ENCODE data around the gene DCAF8L2.
"Not testable (repeated sequence)": the region's sequence is repeated elsewhere in the genome, so short reads cannot be mapped to it uniquely, and the experiment has no call there.

The DCAF8L2 gene

GRCh38 chrX:27679281-27679680 lies 89.1 kb downstream of the DCAF8L2 start:
- no peak for DNase-seq (ENCODE audit: low read depth)

DNA sequence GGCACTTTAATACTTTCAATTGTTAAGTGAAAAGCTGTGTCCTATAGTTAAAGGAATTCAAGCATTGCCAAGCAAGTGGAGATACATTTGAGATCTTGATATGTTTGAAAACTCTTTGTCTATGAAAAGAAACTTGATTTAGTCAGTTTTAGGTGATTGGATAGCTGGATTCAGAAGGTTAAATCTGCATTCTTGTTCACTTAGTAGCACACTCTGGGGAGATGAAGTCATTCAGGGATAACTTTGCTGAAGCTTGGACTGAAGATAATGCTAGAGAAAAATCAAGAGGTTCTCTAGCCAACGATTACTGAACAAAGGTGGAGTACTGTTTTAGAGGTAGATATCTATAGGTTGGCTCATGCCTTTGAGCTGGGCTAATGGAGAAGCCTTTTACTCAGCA lies 90.6 kb downstream of the DCAF8L2 start:
- no peak for DNase-seq (ENCODE audit: low read depth)

GRCh38 chrX:27683566-27684208 lies 93.5 kb downstream of the DCAF8L2 start:
- not testable (repeated sequence) for DNase-seq (ENCODE audit: low read depth)

DNA sequence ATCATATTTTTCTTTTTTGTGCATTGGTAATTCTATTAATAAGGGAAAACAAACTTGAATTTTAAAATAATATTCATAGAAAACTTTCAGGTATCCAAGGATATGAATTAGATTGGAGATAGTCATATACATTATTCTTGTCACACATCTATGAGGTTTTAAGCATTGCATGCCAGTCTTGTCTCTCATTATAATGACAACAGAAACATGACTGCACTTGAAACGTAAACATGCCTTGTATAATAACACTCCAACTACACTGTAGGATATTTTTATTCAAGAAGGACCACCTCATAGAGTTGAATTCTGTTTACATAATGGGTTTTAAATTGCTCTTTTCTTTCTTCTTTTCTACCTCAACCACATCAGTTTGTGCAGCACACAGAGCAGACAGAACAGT lies 104.5 kb downstream of the DCAF8L2 start:
- DNase-seq (ENCODE audit: low read depth), result no peak

DNA sequence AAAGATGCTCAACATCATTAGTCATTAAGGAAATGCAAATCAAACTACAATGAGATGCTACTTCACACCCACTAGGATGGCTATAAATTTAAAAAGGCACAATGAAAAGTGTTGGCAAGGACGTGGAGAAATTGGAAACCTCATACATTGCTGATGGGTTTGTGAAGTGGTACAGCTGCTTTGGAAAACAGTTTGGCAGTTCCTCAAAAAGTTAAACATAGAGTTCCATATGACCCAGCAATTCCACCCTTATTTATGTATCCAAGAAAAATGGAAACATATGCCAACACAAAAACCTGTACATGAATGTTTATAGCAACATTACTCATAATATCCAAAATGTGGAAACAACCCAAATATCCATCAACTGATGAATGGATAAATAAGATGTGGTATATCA lies 116.4 kb downstream of the DCAF8L2 start:
- no peak for DNase-seq (ENCODE audit: low read depth)

- no peak for DNase-seq (ENCODE audit: low read depth)
Measured at GRCh38 chrX:27715610-27716009, 125.5 kb downstream of the DCAF8L2 start.

DNA sequence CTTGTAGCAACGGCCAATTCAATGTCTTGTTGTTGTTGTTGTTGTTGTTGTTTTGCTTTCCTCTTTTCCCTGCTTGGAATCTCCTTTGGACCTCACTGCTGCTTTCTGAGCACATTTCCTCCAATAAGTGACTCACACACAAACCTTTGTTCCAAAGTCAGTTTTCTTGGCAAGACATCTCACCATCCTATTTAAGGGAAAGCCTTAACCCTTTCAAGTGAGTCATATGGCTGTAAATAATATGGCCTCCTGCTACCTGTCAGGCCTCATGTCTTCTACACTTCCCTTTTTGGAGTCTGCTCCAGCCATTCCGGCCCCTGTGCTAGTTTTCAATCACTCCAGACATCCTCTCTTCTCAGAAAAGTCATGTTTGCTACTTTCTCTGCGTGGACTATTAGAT lies 138.1 kb downstream of the DCAF8L2 start:
- DNase-seq (ENCODE audit: low read depth), result no peak

DNA sequence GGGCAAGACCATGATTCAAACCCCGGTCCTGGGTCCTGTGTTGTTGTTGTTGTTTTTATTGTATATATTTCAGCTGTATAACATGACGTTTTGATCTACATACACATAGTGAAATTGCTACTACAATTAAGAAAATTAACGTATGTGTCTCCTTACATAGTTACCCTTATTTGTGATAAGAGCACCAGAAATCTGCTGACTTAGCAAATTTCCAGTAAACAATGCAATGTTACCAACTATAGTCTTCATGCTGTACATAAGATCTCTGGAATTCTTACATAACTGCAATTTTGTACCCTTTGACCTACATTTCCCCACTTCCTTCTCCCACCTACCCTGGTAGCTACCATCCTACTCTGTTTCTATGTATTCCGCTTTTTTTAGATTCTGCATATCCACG lies 141.8 kb downstream of the DCAF8L2 start:
- DNase-seq (ENCODE audit: low read depth), result no peak

DNA sequence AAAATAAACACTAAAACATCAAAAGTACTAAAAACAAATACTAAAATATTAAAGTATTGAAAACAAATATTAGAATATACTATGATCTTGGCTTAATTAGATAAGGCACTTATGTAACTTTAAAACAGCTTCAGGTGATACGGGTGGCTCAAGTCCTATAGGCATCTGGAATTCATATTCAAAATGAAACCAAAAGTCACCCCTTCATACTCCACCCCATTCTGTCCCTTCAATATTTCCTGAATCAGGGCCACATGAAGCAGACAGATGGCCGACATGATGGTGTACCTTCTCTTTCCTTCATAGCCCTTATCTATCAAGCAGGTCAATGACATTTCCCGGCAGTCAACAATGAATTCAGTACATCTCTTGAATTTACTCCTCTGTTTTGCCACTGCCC lies 145.8 kb downstream of the DCAF8L2 start:
- DNase-seq (ENCODE audit: low read depth), result no peak

DNA sequence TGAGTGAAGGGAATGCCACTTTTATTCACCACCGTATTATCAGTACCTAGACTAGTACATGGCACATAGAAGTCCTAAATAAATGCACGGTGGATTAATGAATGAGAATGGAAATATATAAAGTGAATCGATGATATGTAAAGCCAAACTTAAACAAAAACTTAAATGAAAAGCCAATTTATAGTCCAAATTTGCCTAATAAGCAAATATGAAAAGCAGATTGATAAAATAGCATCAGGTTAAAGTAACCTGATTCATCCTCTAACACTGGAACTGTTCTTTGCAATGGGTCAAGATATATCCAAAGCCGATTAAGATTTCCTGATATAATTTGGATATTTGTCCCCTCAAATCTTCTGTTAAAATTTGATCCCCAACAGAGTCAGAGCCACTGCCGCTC lies 150.8 kb downstream of the DCAF8L2 start:
- DNase-seq (ENCODE audit: low read depth), result no peak

DNA sequence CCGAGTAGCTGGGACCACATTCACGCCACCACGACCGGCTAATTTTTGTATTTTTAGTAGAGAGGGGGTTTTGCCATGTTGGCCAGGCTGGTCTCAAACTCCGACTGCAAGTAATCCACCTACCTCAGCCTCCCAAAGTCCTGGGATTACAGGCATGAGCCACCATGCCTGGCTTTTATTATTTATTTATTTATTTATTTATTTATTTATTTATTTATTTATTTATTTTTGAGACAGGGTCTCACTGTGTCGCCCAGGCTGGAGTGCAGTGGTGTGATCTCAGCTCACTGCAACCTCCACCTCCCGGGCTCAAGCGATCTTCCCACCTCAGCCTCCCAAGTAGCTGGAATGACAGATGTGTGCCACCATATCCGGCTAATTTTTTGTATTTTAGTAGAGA lies 153.4 kb downstream of the DCAF8L2 start:
- not testable (repeated sequence) for DNase-seq (ENCODE audit: low read depth)

DNA sequence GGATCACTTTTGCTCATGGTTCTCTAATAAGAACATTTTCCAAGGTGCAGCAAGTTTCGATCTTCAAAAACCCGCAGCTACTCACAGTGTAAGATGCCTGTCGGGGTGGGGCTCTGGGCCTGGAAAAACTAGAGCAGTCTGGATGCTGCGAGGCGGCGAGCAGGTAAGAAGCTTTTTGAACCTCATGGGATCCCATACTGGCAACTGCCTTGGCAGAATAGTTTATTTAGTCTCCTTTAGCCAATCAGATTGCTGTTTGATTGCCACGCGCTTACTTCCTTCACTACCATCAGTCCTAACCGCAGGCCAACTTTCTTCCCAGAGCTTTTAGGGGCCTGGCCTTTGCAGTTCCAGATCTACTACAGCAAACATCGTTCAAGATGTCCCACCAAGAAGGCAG lies 156.4 kb downstream of the DCAF8L2 start:
- no peak for DNase-seq (ENCODE audit: low read depth)

- DNase-seq (ENCODE audit: low read depth), result not testable (repeated sequence)
Measured at GRCh38 chrX:27750298-27750697, 160.2 kb downstream of the DCAF8L2 start.

GRCh38 chrX:27751976-27752375 lies 161.8 kb downstream of the DCAF8L2 start:
- no peak for DNase-seq (ENCODE audit: low read depth)

DNA sequence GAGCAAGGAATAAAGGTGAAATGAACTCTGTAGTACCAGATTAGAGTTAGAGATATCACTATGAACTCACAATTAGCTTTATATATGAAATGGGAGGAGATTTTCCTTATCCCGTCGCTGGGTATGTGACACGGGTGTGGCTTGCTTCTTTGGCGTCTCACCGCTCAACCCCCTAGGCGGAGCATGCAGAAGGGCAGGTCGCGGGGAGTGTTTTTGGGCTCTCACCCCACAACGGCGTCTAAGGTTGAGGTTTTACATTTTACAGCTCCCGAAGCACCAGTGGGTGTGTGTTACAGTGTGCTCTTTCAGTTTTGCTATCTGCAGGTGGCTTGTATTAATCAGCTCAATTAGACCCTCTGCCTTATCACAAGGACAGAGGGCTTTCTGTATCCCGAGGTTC lies 175.6 kb downstream of the DCAF8L2 start:
- DNase-seq (ENCODE audit: low read depth), result no peak

- DNase-seq (ENCODE audit: low read depth), result no peak
Measured at GRCh38 chrX:27767387-27767786, 177.2 kb downstream of the DCAF8L2 start.

- no peak for DNase-seq (ENCODE audit: low read depth)
Measured at GRCh38 chrX:27775984-27776383, 185.8 kb downstream of the DCAF8L2 start.

DNA sequence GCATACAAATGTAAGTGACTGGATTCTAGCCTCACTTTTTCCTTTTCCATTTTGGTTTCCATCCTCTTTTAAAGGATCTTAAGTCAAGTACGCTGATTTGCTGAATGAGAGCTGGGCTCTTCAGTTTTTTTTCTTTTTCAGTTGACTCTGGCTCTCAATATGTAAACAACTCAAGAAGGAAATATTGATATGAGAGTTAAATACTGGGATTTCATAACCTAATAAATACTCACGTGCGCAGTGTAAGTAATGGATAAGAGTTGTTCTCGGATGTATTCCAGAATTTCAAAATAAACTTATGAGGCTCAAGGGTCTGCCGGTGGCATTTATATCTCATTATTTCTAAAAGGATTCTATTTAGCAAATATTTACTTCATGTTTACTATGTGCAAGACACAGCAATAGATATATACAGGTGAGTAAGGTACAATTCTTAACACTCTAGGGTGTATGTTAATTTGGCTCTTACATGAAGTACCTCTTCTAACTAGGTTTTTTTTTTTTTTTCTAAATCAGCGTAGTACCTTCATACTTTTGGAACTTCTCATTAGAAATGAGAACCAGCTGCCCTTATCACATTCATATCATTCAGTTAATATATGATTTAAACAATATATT lies 206.6 kb downstream of the DCAF8L2 start:
- no peak for DNase-seq (ENCODE audit: low read depth)

DNA sequence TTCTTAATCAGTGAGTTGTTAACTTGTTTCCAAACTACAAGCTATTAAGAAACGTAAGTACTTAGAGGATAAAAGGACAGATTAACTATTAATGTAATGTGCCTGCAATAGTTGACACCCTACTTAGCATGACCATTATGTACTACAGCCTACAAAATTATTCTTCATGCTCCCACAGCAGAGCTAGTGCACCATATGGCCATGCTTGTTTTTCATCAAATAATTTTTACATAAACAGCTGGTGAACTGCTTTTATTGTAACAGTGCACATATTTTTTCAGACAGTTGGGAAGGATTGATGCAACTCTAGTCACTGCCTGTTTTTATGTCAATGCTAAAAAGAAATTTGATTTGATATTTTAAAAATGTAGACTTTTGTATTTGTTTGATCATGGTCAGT lies 207.4 kb downstream of the DCAF8L2 start:
- no peak for DNase-seq (ENCODE audit: low read depth)

Data from activated gamma-delta T cell treated with anti-CD3 and anti-CD28 coated beads, Interleukin-2, amount 50 U/mL, for 16 hours (primary cell).